GM12878 (cell line): ENCODE data around the gene SPARC. TPM values are rescaled to one million over a fixed set of nuclear protein-coding genes. Genes with fewer than 3 reads are reported as not detected.

Source experiments
- CEBPB ChIP-seq, 2 experiments: fragments of 150-350 bp in 1 of 2; IDR thresholded peaks; 2 replicates each; pipeline ENCODE4 v1.6.1; 2012 to 2014; ENCODE audit warnings: low read depth in 2 of 2, low read length in 2 of 2, borderline replicate concordance in 1 of 2, inconsistent platforms in 1 of 2
- CHD2 ChIP-seq: IDR thresholded peaks from 2 replicates; pipeline ENCODE4 v1.6.1; 2011; ENCODE audit warnings: low read depth, low read length, improper control_type of control experiment, borderline replicate concordance
- ETV6 ChIP-seq, 2 experiments: fragments of 450-650 bp in 1 of 2; IDR thresholded peaks in 1 of 2; conservative IDR thresholded peaks in 1 of 2; 2 replicates each; pipeline ENCODE4 v1.6.1; 2014; ENCODE audit warnings: antibody characterized with exemption in 1 of 2, borderline replicate concordance in 1 of 2, low read depth in 1 of 2, mild to moderate bottlenecking in 1 of 2, moderate library complexity in 1 of 2
- GATAD2B ChIP-seq: fragments of 450-650 bp; conservative IDR thresholded peaks from 2 replicates; pipeline ENCODE4 v1.6.1; 2017; ENCODE audit warnings: low read depth, mild to moderate bottlenecking, moderate library complexity
- HCFC1 ChIP-seq: fragments of 150-350 bp; IDR thresholded peaks from 2 replicates; pipeline ENCODE4 v1.6.1; 2014; ENCODE audit warnings: low read length
- HDAC2 ChIP-seq: fragments of 200-600 bp; sonication (generic); IDR thresholded peaks from 2 replicates; pipeline ENCODE4 v1.6.1; 2017
- IRF3 ChIP-seq: fragments of 450-650 bp; IDR thresholded peaks from 2 replicates; pipeline ENCODE4 v1.6.1; 2014; ENCODE audit warnings: mild to moderate bottlenecking
- IRF5 ChIP-seq: fragments of 450-650 bp; IDR thresholded peaks from 2 replicates; pipeline ENCODE4 v1.6.1; 2017; ENCODE audit warnings: borderline replicate concordance
- LARP7 ChIP-seq: fragments of 450-650 bp; IDR thresholded peaks from 2 replicates; pipeline ENCODE4 v1.6.1; 2017; ENCODE audit warnings: mild to moderate bottlenecking
- NBN ChIP-seq: fragments of 450-650 bp; IDR thresholded peaks from 2 replicates; pipeline ENCODE4 v1.6.1; 2016
- NFYB ChIP-seq: IDR thresholded peaks from 2 replicates; pipeline ENCODE4 v1.6.1; 2011; ENCODE audit warnings: low read depth, mild to moderate bottlenecking, low read length, improper control_type of control experiment, moderate library complexity; ENCODE audit not compliant: insufficient read depth
- NR2C1 ChIP-seq: fragments of 450-650 bp; IDR thresholded peaks from 2 replicates; pipeline ENCODE4 v1.6.1; 2017; ENCODE audit warnings: antibody characterized with exemption, mild to moderate bottlenecking, moderate library complexity
- POLR2AphosphoS2 ChIP-seq: IDR thresholded peaks from 2 replicates; pipeline ENCODE4 v1.6.1; 2011; ENCODE audit warnings: low read depth, mild to moderate bottlenecking, low read length, improper control_type of control experiment, moderate library complexity
- RAD51 ChIP-seq: fragments of 450-650 bp; IDR thresholded peaks from 2 replicates; pipeline ENCODE4 v1.6.1; 2016; ENCODE audit warnings: moderate library complexity, mild to moderate bottlenecking, inconsistent platforms
- SMARCA5 ChIP-seq: fragments of 450-650 bp; IDR thresholded peaks from 2 replicates; pipeline ENCODE4 v1.6.1; 2017; ENCODE audit warnings: mild to moderate bottlenecking
- TCF12 ChIP-seq: IDR thresholded peaks from 2 replicates; pipeline ENCODE4 v1.6.1; 2011; ENCODE audit warnings: low read depth, mild to moderate bottlenecking, low read length
- TCF3 ChIP-seq: IDR thresholded peaks from 2 replicates; pipeline ENCODE4 v1.6.1; 2012; ENCODE audit warnings: low read depth, mild to moderate bottlenecking, low read length, borderline replicate concordance; ENCODE audit not compliant: insufficient read depth
- ZNF274 ChIP-seq: IDR thresholded peaks from one replicate; pipeline ENCODE4 v1.8.0; 2011; ENCODE audit not compliant: insufficient read length, insufficient read depth
- ZNF622 ChIP-seq: fragments of 450-650 bp; IDR thresholded peaks from 2 replicates; pipeline ENCODE4 v1.6.1; 2017; ENCODE audit warnings: mild to moderate bottlenecking, inconsistent platforms
- ZSCAN29 ChIP-seq: fragments of 450-650 bp; IDR thresholded peaks from 2 replicates; pipeline ENCODE4 v1.6.1; 2017; ENCODE audit warnings: mild to moderate bottlenecking, moderate library complexity
- polyA plus RNA-seq, 11 experiments: library from polyadenylated mRNA; depleted of rRNA in 4 of 11; unstranded in 6 of 11; stranded (reverse) in 5 of 11; fragments of >200 nt; fragmentation: Nextera tagmentation in 4 of 11; fragmentation: Illumina TruSeq in 1 of 11; extraction: Ambion mirVana in 4 of 11; extraction: Trizol in 1 of 11; gene quantifications; 1 replicate in 1 of 11; 2 replicates in 10 of 11; pipeline versions ENCODE4 v1.2.1 to v1.2.3, GENCODE V29; 2011 to 2016; ENCODE audit warnings: inconsistent platforms in 2 of 11, missing spikeins in 2 of 11, low read depth in 1 of 11
- total RNA-seq, 4 experiments: library from RNA; depleted of rRNA in 3 of 4; stranded (reverse); fragments of >200 nt in 3 of 4; fragmentation: Illumina TruSeq in 1 of 4; extraction: Trizol in 1 of 4; gene quantifications; 2 replicates each; pipeline versions ENCODE4 v1.2.1 to v1.2.3, GENCODE V29; 2013 to 2021
- TF ChIP-seq, protein P1 (sequence below): fragments of 450-650 bp; IDR thresholded peaks from 2 replicates; pipeline ENCODE4 v1.6.1; 2017; ENCODE audit warnings: low read depth, mild to moderate bottlenecking, moderate library complexity
- TF ChIP-seq, protein P2 (sequence below): IDR thresholded peaks from 2 replicates; pipeline ENCODE4 v1.6.1; 2012; ENCODE audit warnings: low read depth, low read length, improper control_type of control experiment
- TF ChIP-seq, protein P3 (sequence below): fragments of 450-650 bp; formaldehyde crosslinking; IDR thresholded peaks from 2 replicates; pipeline ENCODE4 v1.4.0; 2022; ENCODE audit warnings: mild to moderate bottlenecking, moderate library complexity

The SPARC gene
- total and polyA plus RNA-seq, 10 of the 15 experiments (the other 5 are each of a cell fraction or from before 2014, with no cell fraction given) = 29.6 to 154 (median 57.0) TPM

DNA sequence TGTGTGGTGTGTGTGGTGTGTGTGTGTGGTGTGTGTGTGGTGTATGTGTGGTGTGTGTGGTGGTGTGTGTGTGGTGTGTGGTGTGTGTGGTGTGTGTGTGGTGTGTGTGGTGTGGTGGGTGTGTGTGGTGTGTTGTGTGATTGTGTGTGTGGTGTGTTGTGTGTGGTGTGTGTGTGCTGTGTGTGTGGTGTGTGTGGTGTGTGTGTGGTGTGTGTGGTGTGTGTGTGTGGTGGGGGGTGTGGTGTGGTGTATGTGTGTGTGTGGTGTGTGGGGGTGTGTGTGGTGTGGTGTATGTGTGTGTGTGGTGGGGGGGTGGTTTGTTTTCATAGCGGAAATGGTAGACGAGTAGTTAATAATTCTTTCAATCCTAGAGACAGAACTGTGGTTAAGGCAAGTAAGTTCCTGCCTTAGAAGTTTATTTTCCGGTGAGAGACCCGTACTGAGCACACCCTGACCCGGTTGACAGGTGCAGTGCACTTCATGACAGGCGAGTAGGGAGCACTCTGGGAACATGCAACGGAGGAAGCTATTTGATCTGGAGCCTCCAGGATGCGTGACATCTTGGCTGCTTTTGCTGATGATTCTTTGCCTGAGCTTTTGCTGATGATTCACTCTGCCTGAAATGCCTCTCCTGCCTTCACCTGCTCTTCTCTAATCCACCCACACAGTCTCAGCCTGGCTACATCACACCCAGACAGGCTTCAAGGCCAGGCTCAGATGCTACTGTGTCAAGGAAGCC is 73.9 kb downstream of the SPARC start (continued):
- TF ChIP-seq TCF12 (peak; percentile 57), TCF3 (0 out of 2 replicates have a peak, but pooled peaks have one; percentile 10), CHD2 (peak; percentile 66; the same call in 1 of the 2 replicates), CEBPB (IDR thresholded peaks at IDR 0.05; ENCODE audit: borderline replicate concordance in 1 of 2, low read depth in 2 of 2, low read length in 2 of 2) (no peak), POLR2AphosphoS2 (no peak), IRF3 (no peak), NFYB (no peak), ZNF274 (no peak), GATAD2B (peak; percentile 63; the same call in 1 of the 2 replicates), LARP7 (peak; percentile 54; the same call in 1 of the 2 replicates), RAD51 (peak; percentile 48; the same call in 1 of the 2 replicates), HDAC2 (no peak), ZNF622 (no peak), NBN (peak; percentile 99), HCFC1 (no peak), NR2C1 (no peak), IRF5 (peak; percentile 89), ZSCAN29 (no peak), ETV6 (conservative IDR thresholded peaks at IDR 0.05 in 1 of 2, IDR thresholded peaks at IDR 0.05 in 1 of 2; ENCODE audit: borderline replicate concordance in 1 of 2, low read depth in 1 of 2) (peak in 1 of 2 experiments; percentile 56; a peak in 2 of 4 replicates), SMARCA5 (peak; percentile 93)
- TF ChIP-seq, protein P1, sequence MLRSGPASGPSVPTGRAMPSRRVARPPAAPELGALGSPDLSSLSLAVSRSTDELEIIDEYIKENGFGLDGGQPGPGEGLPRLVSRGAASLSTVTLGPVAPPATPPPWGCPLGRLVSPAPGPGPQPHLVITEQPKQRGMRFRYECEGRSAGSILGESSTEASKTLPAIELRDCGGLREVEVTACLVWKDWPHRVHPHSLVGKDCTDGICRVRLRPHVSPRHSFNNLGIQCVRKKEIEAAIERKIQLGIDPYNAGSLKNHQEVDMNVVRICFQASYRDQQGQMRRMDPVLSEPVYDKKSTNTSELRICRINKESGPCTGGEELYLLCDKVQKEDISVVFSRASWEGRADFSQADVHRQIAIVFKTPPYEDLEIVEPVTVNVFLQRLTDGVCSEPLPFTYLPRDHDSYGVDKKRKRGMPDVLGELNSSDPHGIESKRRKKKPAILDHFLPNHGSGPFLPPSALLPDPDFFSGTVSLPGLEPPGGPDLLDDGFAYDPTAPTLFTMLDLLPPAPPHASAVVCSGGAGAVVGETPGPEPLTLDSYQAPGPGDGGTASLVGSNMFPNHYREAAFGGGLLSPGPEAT = peak; percentile 92
- TF ChIP-seq, protein P2, sequence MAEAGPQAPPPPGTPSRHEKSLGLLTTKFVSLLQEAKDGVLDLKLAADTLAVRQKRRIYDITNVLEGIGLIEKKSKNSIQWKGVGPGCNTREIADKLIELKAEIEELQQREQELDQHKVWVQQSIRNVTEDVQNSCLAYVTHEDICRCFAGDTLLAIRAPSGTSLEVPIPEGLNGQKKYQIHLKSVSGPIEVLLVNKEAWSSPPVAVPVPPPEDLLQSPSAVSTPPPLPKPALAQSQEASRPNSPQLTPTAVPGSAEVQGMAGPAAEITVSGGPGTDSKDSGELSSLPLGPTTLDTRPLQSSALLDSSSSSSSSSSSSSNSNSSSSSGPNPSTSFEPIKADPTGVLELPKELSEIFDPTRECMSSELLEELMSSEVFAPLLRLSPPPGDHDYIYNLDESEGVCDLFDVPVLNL = no peak
- TF ChIP-seq, protein P3, sequence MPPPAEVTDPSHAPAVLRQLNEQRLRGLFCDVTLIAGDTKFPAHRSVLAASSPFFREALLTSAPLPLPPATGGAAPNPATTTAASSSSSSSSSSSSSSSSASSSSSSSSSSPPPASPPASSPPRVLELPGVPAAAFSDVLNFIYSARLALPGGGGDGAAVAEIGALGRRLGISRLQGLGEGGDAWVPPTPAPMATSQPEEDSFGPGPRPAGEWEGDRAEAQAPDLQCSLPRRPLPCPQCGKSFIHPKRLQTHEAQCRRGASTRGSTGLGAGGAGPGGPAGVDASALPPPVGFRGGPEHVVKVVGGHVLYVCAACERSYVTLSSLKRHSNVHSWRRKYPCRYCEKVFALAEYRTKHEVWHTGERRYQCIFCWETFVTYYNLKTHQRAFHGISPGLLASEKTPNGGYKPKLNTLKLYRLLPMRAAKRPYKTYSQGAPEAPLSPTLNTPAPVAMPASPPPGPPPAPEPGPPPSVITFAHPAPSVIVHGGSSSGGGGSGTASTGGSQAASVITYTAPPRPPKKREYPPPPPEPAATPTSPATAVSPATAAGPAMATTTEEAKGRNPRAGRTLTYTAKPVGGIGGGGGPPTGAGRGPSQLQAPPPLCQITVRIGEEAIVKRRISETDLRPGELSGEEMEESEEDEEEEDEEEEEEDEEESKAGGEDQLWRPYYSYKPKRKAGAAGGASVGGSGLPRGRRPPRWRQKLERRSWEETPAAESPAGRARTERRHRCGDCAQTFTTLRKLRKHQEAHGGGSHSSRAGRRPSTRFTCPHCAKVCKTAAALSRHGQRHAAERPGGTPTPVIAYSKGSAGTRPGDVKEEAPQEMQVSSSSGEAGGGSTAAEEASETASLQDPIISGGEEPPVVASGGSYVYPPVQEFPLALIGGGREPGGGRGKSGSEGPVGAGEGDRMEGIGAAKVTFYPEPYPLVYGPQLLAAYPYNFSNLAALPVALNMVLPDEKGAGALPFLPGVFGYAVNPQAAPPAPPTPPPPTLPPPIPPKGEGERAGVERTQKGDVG (CRISPR knock-in tag) = no peak
